Measurements from ENCODE around the gene OPCML. TPM values are rescaled to one million over a fixed set of nuclear protein-coding genes. Genes with fewer than 3 reads are reported as not detected.

Gene OPCML
- total and polyA plus RNA-seq, 2 donors (not counting 1 experiment from before 2014, with no cell fraction given): not detected

DNA sequence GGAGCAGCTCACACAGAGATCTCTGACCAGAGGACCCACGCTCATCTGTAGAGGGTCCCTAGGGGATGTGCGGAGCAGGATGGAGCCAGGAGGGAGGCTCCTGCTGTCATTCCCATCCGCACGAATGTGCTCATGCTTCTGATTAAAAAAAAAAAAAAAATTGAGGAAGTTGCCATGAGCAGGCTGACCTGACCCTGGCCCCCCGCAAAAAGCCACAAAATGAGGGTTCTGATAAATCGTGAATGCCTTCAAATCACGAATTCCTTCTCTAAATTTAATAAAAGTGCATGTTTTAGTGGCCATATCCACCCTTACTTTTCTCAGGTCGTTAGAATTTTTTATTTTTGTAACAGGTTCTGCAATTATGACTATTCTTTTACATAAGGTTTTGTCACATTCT lies 378.2 kb downstream of the OPCML start:
- Histone ChIP-seq H3K4me1 (ENCODE audit: control insufficient read depth in 2 of 2, insufficient read depth in 2 of 2, low read length in 2 of 2) (no peaks in the 10 kb centered on the region), H3K4me2 (replicated peaks; ENCODE audit: low read depth, low read length, poor library complexity, severe bottlenecking) (no peak overlapping the region), H4K20me1 (ENCODE audit: control insufficient read depth, insufficient read depth, low read length, poor library complexity, severe bottlenecking) (no peaks in the 10 kb centered on the region), H3K27ac (ENCODE audit: low read length in 2 of 2) (no peak overlapping the region), H3K9me3 (ENCODE audit: control extremely low read depth in 1 of 3, control insufficient read depth in 2 of 3, insufficient read depth in 1 of 3, low read length in 2 of 3) (peaks cover 0 to 12% (median 0%) of the 10 kb centered on the region in 3 donors), H3K9ac (ENCODE audit: low read length) (no peak overlapping the region), H3K27me3 (replicated peaks in 1 of 4; ENCODE audit: control extremely low read depth in 1 of 4, control insufficient read depth in 3 of 4, insufficient read depth in 4 of 4, low read length in 3 of 4) (peaks cover 0 to 8% (median 2%) of the 10 kb centered on the region in 4 experiments), H3K79me2 (ENCODE audit: control insufficient read depth, insufficient read depth, low read length) (no peaks in the 10 kb centered on the region), H3K36me3 (replicated peaks in 1 of 2; ENCODE audit: control extremely low read depth in 1 of 2, control insufficient read depth in 1 of 2, extremely low read depth in 1 of 2, insufficient read depth in 2 of 2, low read length in 1 of 2) (no peaks in the 10 kb centered on the region), H3K4me3 (ENCODE audit: control extremely low read depth in 1 of 5, extremely low read depth in 1 of 5, insufficient read depth in 1 of 5, low read depth in 2 of 5, low read length in 4 of 5) (no peak overlapping the region), H2AFZ (ENCODE audit: insufficient read depth, low read depth, low read length, poor library complexity, severe bottlenecking) (no peak overlapping the region)
- intact Hi-C loops (cut with micrococcal nuclease): no loop called here
- no peak for TF ChIP-seq EZH2 (IDR thresholded peaks at IDR 0.05; ENCODE audit: borderline replicate concordance, insufficient read depth, low read depth, low read length, poor library complexity, severe bottlenecking)
- no peak for TF ChIP-seq CTCF (IDR thresholded peaks at IDR 0.05)
- Mint-ChIP-seq H3K4me1 (no peaks in the 10 kb centered on the region), H3K9me3 (ENCODE audit: insufficient read depth) (no peaks in the 10 kb centered on the region), H3K27me3 (peaks cover 14% of the 10 kb centered on the region), H3K27ac (no peak overlapping the region), H3K4me3 (no peak overlapping the region)
- POLR2A ChIA-PET: no interaction called here
- WGBS (ENCODE audit: insufficient coverage): 34% methylated on average over 4 of the region's 8 CpGs
- no peak for ATAC-seq (ENCODE audit: low read depth)
- DNase-seq: no peak
- CTCF ChIA-PET: no interaction called here

- no peaks in the 10 kb centered on the region for H4K20me1 ChIP-seq (ENCODE audit: control insufficient read depth, insufficient read depth, low read length, poor library complexity, severe bottlenecking)
- no peaks in the 10 kb centered on the region for H3K4me1 ChIP-seq (ENCODE audit: control insufficient read depth in 2 of 2, insufficient read depth in 2 of 2, low read length in 2 of 2)
- H3K9ac ChIP-seq (ENCODE audit: low read length): no peak overlapping the region
- 80% methylated on average over 18 of the region's 18 CpGs for WGBS (ENCODE audit: insufficient coverage)
- TF ChIP-seq EZH2 (IDR thresholded peaks at IDR 0.05; ENCODE audit: borderline replicate concordance, insufficient read depth, low read depth, low read length, poor library complexity, severe bottlenecking) (no peak), CTCF (IDR thresholded peaks at IDR 0.05) (no peak)
- Mint-ChIP-seq H3K4me1 (no peaks in the 10 kb centered on the region), H3K4me3 (no peak overlapping the region), H3K9me3 (ENCODE audit: insufficient read depth) (no peaks in the 10 kb centered on the region), H3K27ac (no peak overlapping the region), H3K27me3 (peaks cover 14% of the 10 kb centered on the region)
- H3K4me3 ChIP-seq (ENCODE audit: control extremely low read depth in 1 of 5, extremely low read depth in 1 of 5, insufficient read depth in 1 of 5, low read depth in 2 of 5, low read length in 4 of 5): no peak overlapping the region
- peaks cover 0 to 12% (median 0%) of the 10 kb centered on the region in 3 donors for H3K9me3 ChIP-seq (ENCODE audit: control extremely low read depth in 1 of 3, control insufficient read depth in 2 of 3, insufficient read depth in 1 of 3, low read length in 2 of 3)
- H3K4me2 ChIP-seq (replicated peaks; ENCODE audit: low read depth, low read length, poor library complexity, severe bottlenecking): no peak overlapping the region
- H2AFZ ChIP-seq (ENCODE audit: insufficient read depth, low read depth, low read length, poor library complexity, severe bottlenecking): no peak overlapping the region
- ChIA-PET POLR2A (no interaction called here), CTCF (no interaction called here)
- DNase-seq (no peak), ATAC-seq (ENCODE audit: low read depth) (no peak)
- H3K79me2 ChIP-seq (ENCODE audit: control insufficient read depth, insufficient read depth, low read length): no peaks in the 10 kb centered on the region
- no peak overlapping the region for H3K27ac ChIP-seq (ENCODE audit: low read length in 2 of 2)
- peaks cover 0 to 8% (median 2%) of the 10 kb centered on the region in 4 experiments for H3K27me3 ChIP-seq (replicated peaks in 1 of 4; ENCODE audit: control extremely low read depth in 1 of 4, control insufficient read depth in 3 of 4, insufficient read depth in 4 of 4, low read length in 3 of 4)
- no peaks in the 10 kb centered on the region for H3K36me3 ChIP-seq (replicated peaks in 1 of 2; ENCODE audit: control extremely low read depth in 1 of 2, control insufficient read depth in 1 of 2, extremely low read depth in 1 of 2, insufficient read depth in 2 of 2, low read length in 1 of 2)
- intact Hi-C loops (cut with micrococcal nuclease): no loop called here
Observed at GRCh38 chr11:133153031-133153430, 379.3 kb downstream of the OPCML start.
